ENCODE data around the gene IL1RL2. TPM values are rescaled to one million over a fixed set of nuclear protein-coding genes. Genes with fewer than 3 reads are reported as not detected.

The IL1RL2 gene
- polyA plus RNA-seq, 1 donor: 0.34 TPM

DNA sequence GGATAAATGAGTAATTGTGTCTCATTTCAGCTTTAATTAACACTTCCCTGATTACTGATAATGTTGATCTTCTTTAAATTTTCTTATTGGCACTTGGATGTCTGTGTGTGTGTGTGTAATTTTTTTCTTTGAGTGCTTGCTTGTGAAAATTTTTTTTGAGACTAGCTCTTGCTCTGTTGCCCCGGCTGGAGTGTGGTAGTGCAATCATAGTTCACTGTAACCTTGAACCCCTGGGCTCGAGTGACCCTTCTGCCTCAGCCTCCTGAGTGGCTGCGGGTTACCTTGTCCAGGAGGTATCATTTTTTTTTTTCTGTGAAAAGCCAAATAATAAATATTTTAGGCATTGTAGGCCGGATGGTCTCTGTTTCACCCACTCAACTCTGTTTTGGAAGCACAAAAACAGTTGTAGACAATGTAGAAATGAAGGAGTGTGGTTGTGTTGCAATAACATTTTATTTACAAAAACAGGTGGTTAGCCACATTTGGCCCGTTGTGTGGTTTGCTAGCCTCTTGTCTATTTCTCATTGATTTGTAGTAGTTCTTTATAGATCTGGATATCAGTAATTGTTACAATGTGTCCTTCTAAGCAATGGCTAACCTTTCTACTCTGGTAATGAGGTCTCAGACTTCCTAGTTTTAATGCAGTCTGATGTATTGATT is 7.9 kb downstream of the IL1RL2 start:
- no peak for DNase-seq

GRCh38 chr2:102197389-102198137 is 10.7 kb downstream of the IL1RL2 start:
- no peak for DNase-seq

- no peak for DNase-seq
Observed at GRCh38 chr2:102200539-102200938, 13.7 kb downstream of the IL1RL2 start.

GRCh38 chr2:102204638-102205037 is 17.8 kb downstream of the IL1RL2 start:
- no peak for DNase-seq

GRCh38 chr2:102206666-102207341 is 20.0 kb downstream of the IL1RL2 start:
- no peak for DNase-seq

- DNase-seq: no peak
Observed at GRCh38 chr2:102208774-102209173, 22.0 kb downstream of the IL1RL2 start.

DNA sequence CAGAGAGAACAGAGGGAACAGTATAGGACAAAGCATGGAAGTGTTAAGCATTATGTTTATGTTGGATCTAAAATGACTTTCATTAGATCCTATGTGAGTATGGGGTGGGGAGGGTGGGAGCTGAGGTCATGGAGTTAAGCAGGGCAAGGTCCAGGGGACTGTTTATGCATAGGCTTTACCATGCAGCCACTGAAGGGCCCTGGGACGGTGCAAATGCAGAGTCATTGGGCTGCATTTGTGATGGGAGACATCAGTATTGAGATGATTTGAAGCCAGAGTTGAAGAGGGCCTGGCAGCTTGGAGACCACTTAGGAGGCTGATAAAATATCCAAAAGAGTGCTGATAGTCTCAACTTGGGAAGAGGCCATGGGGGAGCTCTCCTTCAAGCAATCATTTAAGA is 22.7 kb downstream of the IL1RL2 start:
- DNase-seq: no peak

DNA sequence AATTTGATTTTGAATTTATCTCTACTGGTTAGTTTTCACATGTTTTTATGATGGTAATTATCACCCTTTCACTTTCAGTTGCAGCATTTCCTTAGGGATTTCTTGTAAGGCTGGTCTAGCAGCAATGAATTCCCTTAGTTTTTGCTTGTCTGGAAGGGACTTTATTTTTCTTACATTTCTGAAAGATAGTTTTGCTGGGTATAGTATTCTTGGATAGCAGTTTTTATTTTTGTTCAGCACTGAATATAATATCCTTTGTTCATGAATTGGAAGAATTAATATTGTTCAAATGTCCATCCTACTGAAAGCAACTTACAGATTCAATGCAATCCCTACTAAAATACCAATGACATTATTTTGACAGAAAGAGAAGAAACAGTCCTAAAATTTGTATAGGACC is 30.2 kb downstream of the IL1RL2 start:
- no peak for DNase-seq

GRCh38 chr2:102224824-102225739 is 38.3 kb downstream of the IL1RL2 start:
- no peak for DNase-seq

DNA sequence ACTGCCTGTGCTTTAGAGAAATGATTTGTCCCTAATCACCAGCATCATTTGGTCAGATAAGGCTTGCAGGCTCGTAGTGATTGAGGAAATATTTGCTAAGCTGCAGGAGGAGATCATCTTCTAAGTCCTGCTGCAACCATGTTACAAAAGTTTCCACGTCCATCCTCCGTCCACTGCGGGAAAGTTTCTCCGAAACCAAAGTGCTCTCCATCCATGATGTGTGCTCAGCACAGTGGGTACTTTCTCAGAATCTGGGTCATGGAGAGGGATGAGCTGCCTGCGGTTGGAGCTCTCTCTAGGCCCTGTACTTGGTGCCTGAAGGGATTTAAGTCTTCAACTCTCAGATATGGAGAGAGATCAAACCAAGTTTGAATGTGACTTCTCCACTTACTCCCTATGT is 39.3 kb downstream of the IL1RL2 start:
- no peak for DNase-seq

DNA sequence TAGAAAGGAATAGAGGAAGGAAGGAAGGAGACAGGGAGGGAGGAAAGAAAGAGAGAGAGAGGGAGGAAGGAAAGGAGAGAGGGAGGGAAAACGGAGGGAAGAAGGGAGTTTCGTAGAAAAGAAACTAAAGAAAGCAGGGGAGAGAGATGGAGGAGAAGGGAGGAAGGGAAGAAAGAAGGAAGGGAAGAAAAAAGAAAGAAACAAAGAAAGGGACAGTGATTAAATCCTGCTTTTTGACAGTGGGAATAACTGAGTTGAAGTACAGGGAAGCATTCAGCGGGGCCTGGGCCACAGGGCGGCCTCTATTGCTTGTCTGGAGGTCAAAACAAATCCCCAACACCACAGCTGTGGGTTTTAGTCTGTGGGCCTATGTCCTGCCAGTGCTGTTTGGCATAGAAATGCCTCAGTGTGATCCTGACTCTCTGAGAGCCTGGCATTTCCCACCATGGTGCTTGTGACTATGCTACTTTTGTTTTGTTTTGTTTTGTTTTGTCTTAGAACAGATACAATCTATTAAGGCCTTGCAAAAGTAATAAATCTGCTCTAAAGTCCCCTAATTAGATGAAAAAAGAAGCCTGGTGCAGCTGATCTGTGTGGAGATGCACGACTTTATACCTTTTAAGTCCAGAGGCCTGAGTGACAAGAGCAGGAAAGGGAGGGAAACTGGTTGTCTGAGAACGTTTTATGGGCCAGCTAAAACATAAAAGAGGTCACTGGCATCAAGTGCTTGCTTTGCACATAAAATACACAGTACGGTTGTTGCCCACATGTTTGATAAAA is 40.0 kb downstream of the IL1RL2 start:
- no peak for DNase-seq

DNA sequence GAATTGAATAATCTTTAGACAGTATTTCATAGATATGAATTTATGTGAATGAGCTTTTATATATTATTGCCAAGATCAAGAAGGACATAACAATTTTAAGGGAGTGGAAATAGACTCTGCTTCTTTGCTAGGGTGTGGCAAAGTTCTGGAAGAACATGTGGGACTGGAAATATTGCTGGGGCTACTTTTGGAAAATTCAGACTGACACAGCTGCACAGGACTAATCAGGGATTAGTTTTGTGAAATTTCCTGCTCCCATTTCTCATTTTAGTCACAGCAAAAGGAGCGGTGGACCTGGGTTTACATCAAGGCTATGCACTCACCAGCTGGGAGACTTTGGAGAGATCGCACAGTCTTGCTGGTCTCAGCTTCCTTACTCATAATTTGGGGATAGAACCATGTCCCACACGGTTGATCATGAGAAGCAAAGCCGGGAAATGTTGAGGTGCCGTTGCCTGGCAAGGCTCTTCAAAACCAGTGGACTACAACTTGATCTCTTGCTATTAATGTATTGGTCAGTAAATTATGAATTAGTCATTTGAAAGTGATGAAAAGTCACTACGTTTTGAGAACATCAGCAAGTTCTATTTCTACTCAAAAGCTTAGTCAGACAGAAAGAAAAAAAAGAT is 42.4 kb downstream of the IL1RL2 start:
- no peak for DNase-seq

- no peak for DNase-seq
Observed at GRCh38 chr2:102230410-102230909, 43.6 kb downstream of the IL1RL2 start.

DNA sequence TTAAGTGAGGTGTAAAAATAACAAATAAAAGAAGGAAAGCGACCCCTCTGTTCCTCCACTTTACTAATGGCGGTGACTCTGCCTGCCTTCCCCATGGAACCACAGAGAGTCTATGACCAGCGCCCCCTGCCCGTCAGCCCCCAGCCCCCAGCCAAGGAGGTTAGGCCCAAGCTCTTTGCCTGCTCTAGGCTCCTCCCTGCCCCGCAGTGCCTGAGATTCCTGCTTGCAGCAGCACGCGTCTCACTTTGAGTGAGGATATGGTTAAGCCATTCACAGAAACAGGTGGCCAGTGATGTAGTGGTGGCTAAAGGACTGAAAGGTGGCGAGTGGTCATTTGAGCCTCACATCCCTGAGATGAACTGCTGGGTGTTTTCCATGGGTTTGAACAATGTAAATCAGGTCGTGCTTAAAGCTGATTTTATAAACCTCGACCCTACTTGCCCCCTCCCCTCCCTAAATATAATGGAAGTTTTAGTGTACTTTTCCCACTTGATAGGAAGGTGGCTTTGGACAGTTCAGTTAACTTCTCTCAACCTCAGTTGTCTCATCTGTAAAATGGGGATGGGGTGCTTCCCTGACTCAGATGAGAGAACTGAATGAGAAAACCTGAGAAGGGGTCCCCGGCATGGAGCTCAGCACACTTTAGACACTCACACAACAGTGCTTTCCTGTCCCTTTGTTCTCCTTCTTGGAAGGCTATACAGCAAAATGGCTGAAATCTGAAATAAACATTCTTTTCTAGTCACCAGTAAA is 46.5 kb downstream of the IL1RL2 start:
- no peak for DNase-seq

DNA sequence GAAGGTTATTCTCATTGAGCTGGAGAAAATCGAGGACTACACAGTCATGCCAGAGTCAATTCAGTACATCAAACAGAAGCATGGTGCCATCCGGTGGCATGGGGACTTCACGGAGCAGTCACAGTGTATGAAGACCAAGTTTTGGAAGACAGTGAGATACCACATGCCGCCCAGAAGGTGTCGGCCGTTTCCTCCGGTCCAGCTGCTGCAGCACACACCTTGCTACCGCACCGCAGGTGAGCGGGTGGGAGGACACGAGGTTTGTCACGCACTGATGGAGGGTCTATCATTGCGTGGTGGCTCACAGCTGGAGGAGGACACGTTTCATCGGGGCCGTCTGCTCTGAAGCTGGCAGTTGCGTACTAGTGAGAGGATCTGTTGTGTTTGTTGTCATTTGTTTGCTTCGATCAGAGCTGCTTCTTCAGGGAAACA is 48.2 kb downstream of the IL1RL2 start:
- no peak for DNase-seq

GRCh38 chr2:102235491-102235890 is 48.7 kb downstream of the IL1RL2 start:
- no peak for DNase-seq

DNA sequence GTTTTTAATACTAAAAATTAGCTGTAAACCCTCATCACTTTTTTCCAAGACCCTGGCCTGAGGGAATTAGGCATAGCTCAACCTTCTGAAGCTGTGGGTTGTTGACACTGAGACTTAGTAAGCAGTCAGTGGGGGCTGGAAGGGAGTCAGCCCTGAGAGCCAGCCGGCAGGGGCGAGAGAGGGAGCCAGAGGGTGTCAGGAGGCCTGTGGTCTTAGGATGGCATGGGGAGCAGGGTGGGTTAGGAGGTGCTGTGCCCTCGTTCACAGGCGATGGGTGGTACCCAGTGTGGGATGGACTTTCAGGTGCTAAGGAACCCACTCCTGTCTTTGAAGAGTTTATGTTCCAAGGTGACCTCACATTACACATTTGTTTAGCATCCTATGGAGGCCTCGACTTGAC is 49.3 kb downstream of the IL1RL2 start:
- DNase-seq: no peak

DNA sequence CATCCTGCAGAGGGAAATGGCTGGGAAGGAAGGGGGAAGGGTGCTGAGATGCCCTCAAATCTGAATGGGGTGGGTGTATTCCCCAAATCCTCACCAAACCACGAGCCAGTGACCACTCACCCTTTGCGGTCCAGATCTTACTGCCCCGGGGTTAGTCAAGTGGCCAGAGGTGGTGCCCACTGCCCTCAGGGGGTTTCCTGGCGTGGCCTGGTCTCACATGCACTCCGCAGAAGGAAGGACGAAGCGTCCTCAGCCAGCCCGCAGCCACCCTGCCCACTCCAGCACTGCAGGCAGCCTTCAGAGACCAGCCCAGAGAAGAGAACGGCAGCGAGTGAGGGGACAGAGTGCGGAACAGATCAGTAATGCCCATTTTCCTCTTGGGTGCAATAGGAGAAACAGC is 50.4 kb downstream of the IL1RL2 start:
- DNase-seq: no peak

DNA sequence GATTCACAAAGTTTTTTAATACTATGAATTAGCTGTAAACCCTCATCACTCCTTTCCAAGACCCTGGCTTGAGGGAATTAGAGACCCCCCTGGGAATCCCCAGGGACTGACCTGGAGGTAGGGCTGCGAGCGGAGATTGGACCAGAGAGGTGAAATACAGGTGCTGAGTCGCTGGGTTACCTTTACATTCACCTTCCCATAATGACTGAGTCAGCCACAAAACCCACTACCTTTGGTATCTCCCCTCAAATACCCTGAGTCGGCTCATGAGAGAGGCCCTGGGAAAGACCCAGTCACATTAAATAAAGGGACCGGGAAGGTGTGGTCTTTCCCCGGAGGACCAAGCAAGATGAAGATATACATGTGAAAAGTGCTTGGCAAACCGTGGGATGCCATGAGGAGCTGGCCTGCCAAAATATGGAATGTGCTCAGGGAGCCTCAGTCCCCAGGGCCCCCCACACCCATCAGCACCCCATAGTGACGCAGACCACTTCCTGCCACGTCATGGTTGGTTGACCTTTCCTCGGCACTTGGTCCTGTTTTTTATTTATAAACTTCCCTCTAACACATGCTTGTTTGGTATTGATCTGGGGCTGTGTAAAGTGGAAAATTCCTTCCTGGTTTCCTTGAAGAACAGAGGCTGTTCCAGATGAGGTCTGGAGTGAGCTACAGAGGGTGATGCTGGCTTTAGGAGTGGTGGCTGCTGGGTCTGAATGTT is 51.4 kb downstream of the IL1RL2 start:
- no peak for DNase-seq

- no peak for DNase-seq
Observed at GRCh38 chr2:102238778-102239177, 52.0 kb downstream of the IL1RL2 start.

Measured in hindlimb muscle (tissue), 1 donor.